GM21390 (cell line): ENCODE results near the gene RPP21.

Source experiments
- ATAC-seq: cut with Tn5 transposase; IDR thresholded peaks from one replicate; pipeline ENCODE4 v1.9.1; 2021; ENCODE audit not compliant: unreplicated experiment

The RPP21 gene

GRCh38 chr6:30328397-30328796 lies 16.6 kb upstream of the RPP21 start:
- ATAC-seq: no peak

DNA sequence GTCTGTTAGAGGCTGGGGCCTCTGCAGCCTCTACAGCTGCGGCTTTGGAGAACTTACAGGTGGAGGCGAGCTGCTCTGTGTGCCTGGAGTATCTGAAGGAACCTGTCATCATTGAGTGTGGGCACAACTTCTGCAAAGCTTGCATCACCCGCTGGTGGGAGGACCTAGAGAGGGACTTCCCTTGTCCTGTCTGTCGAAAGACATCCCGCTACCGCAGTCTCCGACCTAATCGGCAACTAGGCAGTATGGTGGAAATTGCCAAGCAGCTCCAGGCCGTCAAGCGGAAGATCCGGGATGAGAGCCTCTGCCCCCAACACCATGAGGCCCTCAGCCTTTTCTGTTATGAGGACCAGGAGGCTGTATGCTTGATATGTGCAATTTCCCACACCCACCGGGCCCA lies 15.6 kb upstream of the RPP21 start:
- ATAC-seq: no peak

DNA sequence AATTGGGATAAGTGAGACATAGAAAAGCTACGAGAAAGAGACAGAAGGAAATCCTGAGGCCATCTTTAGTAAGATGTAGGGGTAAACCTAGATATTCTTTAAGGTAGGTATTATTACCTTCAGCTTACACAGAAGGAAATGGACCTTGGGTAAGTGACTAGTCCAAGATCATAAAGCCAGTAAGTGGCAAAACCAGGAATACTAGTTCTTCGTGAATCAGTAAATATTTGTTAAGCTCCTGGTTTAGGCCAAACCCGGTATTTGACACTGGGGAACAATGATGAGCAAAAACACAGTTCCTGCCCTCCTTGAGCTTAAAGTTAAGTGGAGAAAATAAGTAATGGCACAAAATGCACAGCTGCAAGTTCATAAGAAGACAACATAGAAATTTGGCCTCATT lies 13.0 kb upstream of the RPP21 start:
- ATAC-seq: no peak

DNA sequence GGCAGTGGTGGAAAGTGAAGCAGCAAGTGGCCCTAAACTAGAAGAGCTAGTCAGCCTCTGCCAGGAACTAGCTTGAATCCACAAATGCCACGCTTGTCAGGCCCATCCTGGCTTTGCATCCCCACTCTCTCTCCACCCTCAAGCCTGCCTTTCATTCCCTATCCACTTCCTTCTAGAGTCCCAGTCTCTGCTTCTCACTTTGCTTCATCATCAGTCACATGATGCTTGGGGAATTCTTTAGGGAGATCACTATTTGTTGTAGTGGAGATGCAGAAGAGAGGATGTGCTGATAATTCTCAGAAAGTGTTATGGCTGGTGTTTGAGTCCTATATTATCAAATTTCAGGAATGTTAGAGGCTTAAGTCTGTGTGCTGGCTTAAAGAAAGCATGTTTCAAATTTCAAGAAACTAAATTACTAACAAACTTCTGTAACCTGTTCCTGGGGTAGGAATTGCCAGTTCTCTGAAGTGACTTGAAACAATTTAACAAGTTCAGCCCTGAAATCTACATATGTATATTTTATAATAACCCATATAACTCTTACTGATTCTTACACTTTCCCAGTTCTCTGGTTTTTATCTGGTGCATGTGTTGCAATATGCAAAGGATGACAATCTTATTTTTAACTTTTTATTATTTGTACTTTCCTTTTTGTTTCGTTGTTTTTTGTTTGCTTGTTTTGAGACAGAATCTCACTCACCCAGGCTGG lies 10.7 kb upstream of the RPP21 start:
- ATAC-seq: no peak

- no peak for ATAC-seq
Measured at GRCh38 chr6:30340589-30341054, 4.3 kb upstream of the RPP21 start.

- no peak for ATAC-seq
Measured at GRCh38 chr6:30341218-30341617, 3.7 kb upstream of the RPP21 start.

DNA sequence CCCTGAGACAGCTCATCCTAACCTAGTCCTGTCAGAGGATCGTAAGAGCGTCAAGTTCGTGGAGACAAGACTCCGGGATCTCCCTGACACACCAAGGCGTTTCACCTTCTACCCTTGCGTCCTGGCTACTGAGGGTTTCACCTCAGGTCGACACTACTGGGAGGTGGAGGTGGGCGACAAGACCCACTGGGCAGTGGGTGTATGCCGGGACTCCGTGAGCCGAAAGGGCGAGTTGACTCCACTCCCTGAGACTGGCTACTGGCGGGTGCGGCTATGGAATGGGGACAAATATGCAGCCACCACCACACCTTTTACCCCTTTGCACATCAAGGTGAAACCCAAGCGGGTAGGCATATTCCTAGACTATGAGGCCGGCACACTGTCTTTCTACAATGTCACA lies 3.2 kb upstream of the RPP21 start:
- ATAC-seq: no peak

GRCh38 chr6:30344191-30344867 lies 627 bp upstream of the RPP21 start:
- no peak for ATAC-seq

DNA sequence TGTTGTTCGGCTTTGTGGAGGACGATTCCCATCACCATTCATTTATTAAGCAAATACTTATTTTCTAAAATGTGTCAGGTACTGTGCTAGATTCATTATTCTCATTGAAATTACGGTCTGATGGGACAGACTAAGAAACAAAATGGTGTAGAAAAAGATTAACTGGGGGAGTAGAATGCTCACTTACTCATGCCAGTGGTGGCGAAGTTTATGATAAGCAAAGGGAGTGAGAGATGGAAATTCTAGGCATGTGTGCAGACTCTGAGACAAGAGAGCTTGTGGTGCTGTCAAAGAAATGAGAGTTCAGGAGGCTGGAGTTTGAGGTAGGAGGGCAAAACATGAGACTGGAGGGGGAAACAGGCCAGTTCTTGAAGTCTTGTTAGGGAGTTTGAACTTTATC lies 896 bp downstream of the RPP21 start:
- ATAC-seq: no peak

DNA sequence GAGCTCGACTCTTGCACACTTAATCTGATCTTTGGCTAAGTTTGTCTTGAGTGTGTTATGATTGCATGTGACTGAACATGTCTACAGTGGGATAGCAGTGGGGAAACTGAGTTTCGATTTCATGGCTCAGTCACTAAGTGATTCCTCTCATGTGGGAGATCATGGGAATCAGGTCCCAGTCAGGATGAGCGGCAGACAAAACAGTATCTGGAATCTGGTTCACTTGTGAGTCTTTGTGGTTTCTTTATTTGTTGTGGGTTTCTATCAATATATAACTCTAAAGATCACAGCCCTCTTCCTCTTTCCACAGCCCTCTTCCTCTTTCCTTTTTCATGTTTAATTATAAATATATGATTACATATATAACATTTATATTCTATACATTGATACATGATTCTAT lies 4.0 kb downstream of the RPP21 start:
- no peak for ATAC-seq

- ATAC-seq: no peak
Measured at GRCh38 chr6:30349421-30350177, 4.6 kb downstream of the RPP21 start.

DNA sequence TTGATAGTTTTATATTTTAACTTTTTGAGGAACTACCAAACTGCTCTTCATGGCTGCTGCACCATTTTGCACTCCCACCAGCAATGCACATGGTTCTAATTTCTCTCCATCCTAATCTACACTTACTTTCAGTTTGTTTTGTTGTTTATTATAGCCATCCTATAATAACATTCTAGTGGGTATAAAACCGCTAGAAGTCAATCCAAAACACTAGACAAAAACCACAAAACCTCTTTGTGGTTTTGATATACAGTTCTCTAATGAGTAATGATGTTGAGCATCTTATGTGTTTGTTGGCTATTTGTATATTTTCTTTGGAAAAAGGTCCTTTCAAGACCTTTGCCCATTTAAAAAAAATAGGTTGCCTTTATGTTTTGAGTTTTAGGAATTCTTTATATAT lies 5.6 kb downstream of the RPP21 start:
- ATAC-seq: no peak

- no peak for ATAC-seq
Measured at GRCh38 chr6:30352550-30352949, 7.6 kb downstream of the RPP21 start.

GRCh38 chr6:30355281-30355680 lies 10.3 kb downstream of the RPP21 start:
- no peak for ATAC-seq

DNA sequence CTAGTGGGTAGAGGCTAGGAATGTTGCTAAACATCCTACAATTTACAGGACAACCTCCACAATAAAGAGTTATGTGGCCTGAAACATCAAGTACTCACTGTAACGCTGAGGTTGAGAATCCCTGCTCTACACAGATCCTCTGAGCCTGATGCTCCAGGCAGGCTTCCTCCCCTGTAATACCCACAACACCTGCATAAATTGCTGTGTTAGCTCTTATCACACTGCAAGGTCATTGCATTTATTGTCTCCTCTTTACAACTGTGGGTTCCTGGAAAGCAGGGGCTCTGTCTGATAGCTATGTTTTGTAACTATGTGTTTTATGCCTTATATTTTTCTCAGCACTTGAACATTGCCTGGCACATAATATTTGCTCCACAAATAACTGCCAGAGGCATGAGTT lies 11.6 kb downstream of the RPP21 start:
- ATAC-seq: no peak

DNA sequence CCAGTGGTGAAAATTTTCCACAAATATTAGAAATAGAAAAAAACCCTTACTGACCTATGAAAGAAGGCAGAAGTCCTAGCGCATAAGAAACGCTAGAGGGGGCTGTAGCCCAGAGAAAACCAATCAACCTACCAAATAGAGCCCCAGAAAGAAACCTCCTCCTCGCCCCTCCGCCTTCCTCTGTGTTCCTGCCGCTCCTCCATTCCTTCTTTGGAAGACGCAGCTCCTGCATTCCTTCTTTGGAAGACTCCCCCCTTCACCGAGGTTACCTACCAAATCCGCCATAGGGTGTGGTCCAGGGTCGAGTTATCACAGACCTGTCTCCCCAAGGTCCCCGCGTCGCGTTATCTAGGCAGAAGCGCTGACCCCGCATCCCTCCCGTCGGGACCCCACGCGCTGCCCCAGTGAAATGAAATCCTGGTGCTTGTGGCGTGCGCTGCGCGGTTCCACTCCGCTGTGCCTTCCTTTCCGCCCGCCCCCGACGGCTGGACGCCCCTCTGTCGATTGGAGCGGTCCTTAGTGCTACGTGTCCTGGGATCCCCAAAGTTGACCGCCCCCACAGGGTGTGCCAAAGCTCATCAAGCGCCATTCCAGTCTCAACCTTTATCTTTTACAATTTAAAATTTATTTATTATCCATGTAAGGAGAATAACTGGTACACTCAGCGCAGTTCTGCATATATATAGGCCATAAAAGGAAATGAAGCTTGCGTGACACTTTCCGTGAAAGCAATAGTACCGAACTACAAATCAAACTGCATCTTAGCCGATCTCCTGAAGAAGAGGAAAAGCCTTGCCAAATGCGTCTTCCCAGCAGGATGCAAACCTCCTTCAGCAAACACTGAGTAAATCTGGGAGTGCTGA lies 13.0 kb downstream of the RPP21 start:
- no peak for ATAC-seq

GRCh38 chr6:30359276-30359675 lies 14.3 kb downstream of the RPP21 start:
- ATAC-seq: no peak

DNA sequence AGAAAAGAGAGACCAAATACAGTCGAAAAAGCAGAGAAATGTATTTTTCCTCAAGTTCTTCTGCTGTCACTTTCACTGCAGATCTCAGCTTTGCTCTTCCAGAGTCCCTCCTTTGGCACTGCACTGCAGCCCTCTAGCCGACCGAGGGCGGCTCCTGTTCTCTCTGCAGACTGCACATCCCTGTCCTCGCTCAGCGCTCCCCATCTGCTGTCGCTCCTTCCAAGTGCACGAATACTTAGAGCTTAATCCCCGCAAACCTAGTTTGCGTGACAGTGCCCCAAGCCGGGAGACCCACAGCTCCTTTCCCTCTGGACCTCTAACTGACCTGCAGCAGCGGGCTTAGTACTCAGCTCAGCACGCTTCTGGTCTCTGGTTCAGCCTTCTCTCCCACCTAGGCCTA lies 15.2 kb downstream of the RPP21 start:
- no peak for ATAC-seq

DNA sequence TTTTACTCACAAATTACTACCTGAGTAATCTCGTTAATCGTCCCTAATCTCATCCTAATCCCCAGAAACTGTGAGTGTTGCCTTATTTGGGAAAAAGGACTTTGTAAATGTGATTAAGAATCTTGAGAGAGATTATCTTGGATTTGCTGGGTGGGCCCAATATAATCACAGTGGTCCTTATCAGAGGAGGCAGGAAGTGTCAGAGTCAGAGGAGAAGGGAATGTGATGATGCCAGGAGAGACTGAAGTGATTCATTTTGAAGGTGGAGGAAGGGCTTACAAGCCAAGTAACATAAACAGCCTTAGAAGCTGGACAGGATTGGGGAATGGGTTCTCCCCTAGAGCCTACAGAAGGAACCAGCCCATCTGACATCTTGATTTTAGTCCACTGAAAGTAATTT lies 16.7 kb downstream of the RPP21 start:
- ATAC-seq: no peak

DNA sequence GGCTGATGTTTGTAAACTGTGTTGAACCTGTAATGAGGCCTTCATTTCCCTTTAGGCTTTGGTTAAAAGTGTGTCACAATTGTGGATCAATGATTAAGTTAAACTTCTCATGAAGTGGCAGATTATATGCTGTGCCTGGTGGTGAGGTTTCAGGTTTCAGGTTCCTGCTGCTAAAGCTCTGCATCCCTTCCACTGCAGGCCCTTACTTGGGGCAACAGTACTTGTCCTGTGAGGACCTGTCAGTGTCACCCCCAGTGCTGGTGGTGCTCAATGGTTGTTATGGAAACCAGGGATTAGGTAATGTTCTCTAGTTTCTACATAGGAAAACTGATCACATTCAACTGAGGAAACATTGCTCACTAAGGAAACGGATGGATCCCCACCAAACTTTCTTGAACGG lies 18.5 kb downstream of the RPP21 start:
- ATAC-seq: no peak

- ATAC-seq: no peak
Measured at GRCh38 chr6:30364591-30364990, 19.6 kb downstream of the RPP21 start.
